Measurements from ENCODE around the gene C4orf17.
A peak's percentile ranks its signal among the peaks of the same experiment; 100 is the strongest.
"Not testable (repeated sequence)": the region's sequence is repeated elsewhere in the genome, so short reads cannot be mapped to it uniquely, and the experiment has no call there.

Gene C4orf17

GRCh38 chr4:99510721-99511120 lies at the start of gene C4orf17:
Gene C4orf17 (plus strand): TSS chr4:99511021. CDS start chr4:99513082, 2,061 bp downstream.
- DNase-seq (ENCODE audit: low read depth in 1 of 2, low spot score in 1 of 2), result no peak

GRCh38 chr4:99461623-99462401 lies 49.0 kb upstream of the C4orf17 start:
- DNase-seq (ENCODE audit: low read depth in 1 of 2, low spot score in 1 of 2), result no peak

GRCh38 chr4:99462875-99463464 lies 47.9 kb upstream of the C4orf17 start:
- peak in 1 of 2 donors; percentile 52 for DNase-seq (ENCODE audit: low read depth in 1 of 2, low spot score in 1 of 2)

- no peak for DNase-seq (ENCODE audit: low read depth in 1 of 2, low spot score in 1 of 2)
Measured at GRCh38 chr4:99463566-99463965, 47.3 kb upstream of the C4orf17 start.

GRCh38 chr4:99467887-99468286 lies 42.9 kb upstream of the C4orf17 start:
- no peak for DNase-seq (ENCODE audit: low read depth in 1 of 2, low spot score in 1 of 2)

GRCh38 chr4:99468889-99469288 lies 41.9 kb upstream of the C4orf17 start:
- DNase-seq (ENCODE audit: low read depth in 1 of 2, low spot score in 1 of 2), result no peak

GRCh38 chr4:99471349-99471748 lies 39.5 kb upstream of the C4orf17 start:
- no peak for DNase-seq (ENCODE audit: low read depth in 1 of 2, low spot score in 1 of 2)

GRCh38 chr4:99471896-99472295 lies 38.9 kb upstream of the C4orf17 start:
- no peak for DNase-seq (ENCODE audit: low read depth in 1 of 2, low spot score in 1 of 2)

- DNase-seq (ENCODE audit: low read depth in 1 of 2, low spot score in 1 of 2), result no peak
Measured at GRCh38 chr4:99473131-99473530, 37.7 kb upstream of the C4orf17 start.

- DNase-seq (ENCODE audit: low read depth in 1 of 2, low spot score in 1 of 2), result no peak
Measured at GRCh38 chr4:99483636-99484035, 27.2 kb upstream of the C4orf17 start.

GRCh38 chr4:99485212-99485611 lies 25.6 kb upstream of the C4orf17 start:
- no peak for DNase-seq (ENCODE audit: low read depth in 1 of 2, low spot score in 1 of 2)

GRCh38 chr4:99486648-99487047 lies 24.2 kb upstream of the C4orf17 start:
- not testable (repeated sequence) for DNase-seq (ENCODE audit: low read depth in 1 of 2, low spot score in 1 of 2)

- DNase-seq (ENCODE audit: low read depth in 1 of 2, low spot score in 1 of 2), result no peak
Measured at GRCh38 chr4:99490286-99490685, 20.5 kb upstream of the C4orf17 start.

GRCh38 chr4:99504804-99505502 lies 5.9 kb upstream of the C4orf17 start:
- no peak for DNase-seq (ENCODE audit: low read depth in 1 of 2, low spot score in 1 of 2)

- DNase-seq (ENCODE audit: low read depth in 1 of 2, low spot score in 1 of 2), result no peak
Measured at GRCh38 chr4:99506781-99507180, 4.0 kb upstream of the C4orf17 start.

GRCh38 chr4:99507349-99507748 lies 3.5 kb upstream of the C4orf17 start:
- no peak for DNase-seq (ENCODE audit: low read depth in 1 of 2, low spot score in 1 of 2)

GRCh38 chr4:99507762-99508161 lies 3.1 kb upstream of the C4orf17 start:
- DNase-seq (ENCODE audit: low read depth in 1 of 2, low spot score in 1 of 2), result peak in 1 of 2 donors; percentile 39

GRCh38 chr4:99518601-99519295 lies 7.9 kb downstream of the C4orf17 start:
- no peak for DNase-seq (ENCODE audit: low read depth in 1 of 2, low spot score in 1 of 2)

- no peak for DNase-seq (ENCODE audit: low read depth in 1 of 2, low spot score in 1 of 2)
Measured at GRCh38 chr4:99529228-99529627, 18.4 kb downstream of the C4orf17 start.

GRCh38 chr4:99529956-99530355 lies 19.1 kb downstream of the C4orf17 start:
- no peak for DNase-seq (ENCODE audit: low read depth in 1 of 2, low spot score in 1 of 2)

GRCh38 chr4:99534699-99535098 lies 23.9 kb downstream of the C4orf17 start:
- not testable (repeated sequence) for DNase-seq (ENCODE audit: low read depth in 1 of 2, low spot score in 1 of 2)

All from activated CD4-positive, alpha-beta T cell treated with anti-CD3 and anti-CD28 coated beads, Interleukin-2, amount 50 U/mL, for 24 hours (primary cell).